Kidney epithelial cell (primary cell): ENCODE measurements around the gene DLST. TPM values are rescaled to one million over a fixed set of nuclear protein-coding genes. Genes with fewer than 3 reads are reported as not detected.

Source experiments
- DNase-seq: peaks from one replicate; pipeline ENCODE4 v3.0.0-alpha.2; 2010; ENCODE audit warnings: low read depth
- H3K27me3 ChIP-seq: 2 replicates; pipeline ENCODE4 v1.6.0; 2011; ENCODE audit warnings: low read length; ENCODE audit not compliant: control insufficient read depth, insufficient read depth
- H3K36me3 ChIP-seq: 2 replicates; pipeline ENCODE4 v1.5.1; 2011; ENCODE audit warnings: low read length; ENCODE audit not compliant: control insufficient read depth, insufficient read depth
- H3K4me3 ChIP-seq: 2 replicates; pipeline ENCODE4 v1.5.1; 2011; ENCODE audit warnings: low read depth, mild to moderate bottlenecking, control low read depth, low read length
- CTCF ChIP-seq: IDR thresholded peaks from 2 replicates; pipeline ENCODE4 v1.5.1; 2011; ENCODE audit warnings: mild to moderate bottlenecking, moderate library complexity, low read length, control low read depth, inconsistent platforms; ENCODE audit not compliant: insufficient read depth, poor library complexity, severe bottlenecking
- total RNA-seq: library from RNA; depleted of rRNA; stranded (reverse); fragments of >200 nt; gene quantifications from 2 replicates; pipeline ENCODE4 v1.2.3, GENCODE V29; 2015

The DLST gene
- total RNA-seq, 1 donor from 2014 or later: 84.1 TPM

DNA sequence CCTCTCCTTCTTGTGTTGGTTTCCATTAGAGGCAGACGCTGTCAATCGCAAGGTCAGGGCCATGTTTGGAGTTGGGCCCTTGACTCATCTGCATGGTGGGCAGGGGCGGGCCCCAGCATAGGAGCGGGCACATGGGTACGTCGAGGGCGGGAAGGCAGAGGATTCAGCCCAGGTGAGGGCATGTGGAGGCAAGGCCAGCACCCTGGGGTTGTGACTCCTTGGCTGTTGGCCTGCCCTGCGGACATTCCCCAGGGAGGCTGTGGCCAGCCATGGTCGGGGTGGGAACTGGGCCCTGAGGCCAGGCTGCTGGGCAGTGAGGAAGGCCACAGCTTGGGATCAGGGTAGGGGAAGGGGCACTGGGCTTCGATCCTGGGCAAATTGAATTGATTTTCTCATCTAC, 31.1 kb downstream of the DLST start:
- no peak for TF ChIP-seq CTCF
- H3K27me3 ChIP-seq: no peaks in the 10 kb centered on the region
- DNase-seq: no peak
- H3K36me3 ChIP-seq: no peaks in the 10 kb centered on the region
- H3K4me3 ChIP-seq: no peak overlapping the region

DNA sequence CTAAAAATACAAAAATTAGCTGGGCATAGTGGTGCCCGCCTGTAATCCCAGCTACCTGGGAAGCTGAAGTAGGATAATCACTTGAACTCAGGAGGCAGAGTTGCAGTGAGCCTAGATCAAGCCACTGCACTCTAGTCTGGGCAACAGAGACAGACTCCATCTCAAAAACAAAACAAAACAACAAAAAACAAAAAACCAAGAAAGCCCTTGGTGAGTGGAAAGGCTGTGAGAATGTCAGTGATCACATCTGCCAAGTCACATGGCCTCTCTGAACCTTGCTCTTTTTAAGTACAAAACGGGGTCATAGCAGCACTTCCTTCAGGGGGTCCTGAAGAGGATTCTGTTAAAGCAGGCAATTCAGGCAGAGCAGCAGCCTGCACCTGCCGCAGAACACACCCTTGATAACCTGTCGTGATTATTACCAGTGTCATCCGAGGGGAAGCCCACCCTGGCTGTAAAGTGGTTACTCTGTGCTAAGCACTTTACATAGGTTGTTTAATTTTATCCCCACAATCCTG, 31.7 kb downstream of the DLST start:
- no peaks in the 10 kb centered on the region for H3K27me3 ChIP-seq
- DNase-seq: no peak
- H3K36me3 ChIP-seq: no peaks in the 10 kb centered on the region
- TF ChIP-seq CTCF: no peak
- no peak overlapping the region for H3K4me3 ChIP-seq

- H3K27me3 ChIP-seq: no peaks in the 10 kb centered on the region
- peak; percentile 86 for TF ChIP-seq CTCF
- H3K4me3 ChIP-seq: no peak overlapping the region
- H3K36me3 ChIP-seq: no peaks in the 10 kb centered on the region
- peak; percentile 21 for DNase-seq
These were observed 32.4 kb downstream of the DLST start for GRCh38 chr14:74913986-74914573.

DNA sequence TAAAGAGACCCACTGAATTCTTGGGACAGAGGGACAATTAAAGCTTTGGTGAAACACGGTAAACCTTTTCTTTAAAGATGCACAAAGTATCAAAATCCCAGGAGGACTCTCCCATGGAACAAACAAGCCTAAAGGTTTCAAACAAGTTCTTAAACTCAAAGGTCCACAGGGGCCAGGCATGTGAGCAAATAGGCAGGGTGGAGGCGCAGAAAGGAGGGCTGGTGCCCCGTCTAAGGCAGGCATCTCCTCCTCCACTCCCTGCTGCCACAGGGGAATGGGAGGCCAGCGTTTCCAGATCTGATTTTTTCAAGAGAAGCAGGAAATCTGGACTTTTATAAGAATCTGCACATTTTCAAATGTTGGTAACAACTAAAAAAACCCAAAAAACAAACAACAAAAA, 33.7 kb downstream of the DLST start:
- no peak for TF ChIP-seq CTCF
- Histone ChIP-seq H3K36me3 (no peaks in the 10 kb centered on the region), H3K4me3 (no peak overlapping the region), H3K27me3 (no peaks in the 10 kb centered on the region)
- no peak for DNase-seq

- TF ChIP-seq CTCF: no peak
- H3K36me3 ChIP-seq: no peaks in the 10 kb centered on the region
- H3K4me3 ChIP-seq: no peak overlapping the region
- no peak for DNase-seq
- H3K27me3 ChIP-seq: no peaks in the 10 kb centered on the region
These were observed 34.1 kb downstream of the DLST start for GRCh38 chr14:74915826-74916225.

DNA sequence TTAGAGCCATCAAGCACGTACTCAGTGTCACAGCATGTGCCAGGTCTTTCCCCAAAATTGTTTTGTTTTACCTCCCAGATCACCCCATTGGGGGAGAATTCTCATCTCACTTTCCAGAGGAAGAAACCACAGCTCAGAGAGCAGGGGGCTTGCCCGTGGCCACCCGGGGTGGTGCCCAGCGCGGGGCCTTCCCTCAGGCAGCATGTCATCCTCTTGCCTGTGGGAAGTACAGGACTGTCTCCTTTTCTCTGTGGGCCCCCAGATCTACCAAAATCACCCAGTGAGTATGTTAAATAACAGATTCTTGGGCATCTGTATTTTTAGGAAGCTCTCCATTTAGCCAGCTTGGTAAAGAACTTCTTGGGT, 35.4 kb downstream of the DLST start:
- Histone ChIP-seq H3K36me3 (no peaks in the 10 kb centered on the region), H3K4me3 (no peak overlapping the region), H3K27me3 (no peaks in the 10 kb centered on the region)
- no peak for TF ChIP-seq CTCF
- DNase-seq: no peak
